Glutamatergic neuron (in vitro differentiated cells): ENCODE measurements around the gene UTY. TPM values are rescaled to one million over a fixed set of nuclear protein-coding genes. Genes with fewer than 3 reads are reported as not detected.
A peak's percentile ranks its signal among the peaks of the same experiment; 100 is the strongest.

Experiments used
- DNase-seq: peaks from one replicate; pipeline ENCODE4 v3.0.0; 2022
- H3K27ac Mint-ChIP-seq: one replicate; pipeline ENCODE4 v1.8.0; 2020; ENCODE audit warnings: mild to moderate bottlenecking, mixed read lengths, inconsistent platforms; ENCODE audit not compliant: unreplicated experiment
- H3K27me3 Mint-ChIP-seq: one replicate; pipeline ENCODE4 v1.8.0; 2020; ENCODE audit warnings: mild to moderate bottlenecking, moderate library complexity, mixed read lengths, inconsistent platforms; ENCODE audit not compliant: unreplicated experiment
- H3K36me3 Mint-ChIP-seq: one replicate; pipeline ENCODE4 v1.8.0; 2020; ENCODE audit warnings: mild to moderate bottlenecking, mixed read lengths, inconsistent platforms; ENCODE audit not compliant: unreplicated experiment
- H3K4me1 Mint-ChIP-seq: one replicate; pipeline ENCODE4 v1.8.0; 2020; ENCODE audit warnings: mild to moderate bottlenecking, low read depth, mixed read lengths, inconsistent platforms; ENCODE audit not compliant: unreplicated experiment
- H3K4me3 Mint-ChIP-seq: one replicate; pipeline ENCODE4 v1.8.0; 2020; ENCODE audit warnings: mild to moderate bottlenecking, mixed read lengths, inconsistent platforms; ENCODE audit not compliant: unreplicated experiment
- H3K9me3 Mint-ChIP-seq: one replicate; pipeline ENCODE4 v1.8.0; 2020; ENCODE audit warnings: mild to moderate bottlenecking, moderate library complexity, mixed read lengths, inconsistent platforms; ENCODE audit not compliant: unreplicated experiment
- CTCF ChIP-seq: fragments of 200-600 bp; sonication (generic); IDR thresholded peaks from one replicate; pipeline ENCODE4 v1.5.0; 2021; ENCODE audit not compliant: partially characterized antibody, unreplicated experiment
- total RNA-seq: library from RNA; stranded (reverse); fragmentation: NEBNext Ultra II Directional; extraction: Animal tissue kit (Norgen Biotek cat#: 25700); gene quantifications from one replicate; pipeline ENCODE4 v1.2.1, GENCODE V29; 2021; ENCODE audit not compliant: unreplicated experiment

The UTY gene
- total RNA-seq, 1 donor from 2014 or later, result 28.1 TPM

GRCh38 chrY:13450596-13451130 is 29.2 kb downstream of the UTY start:
- H3K27ac Mint-ChIP-seq, result no peak overlapping the region
- no peak overlapping the region for H3K4me3 Mint-ChIP-seq
- H3K27me3 Mint-ChIP-seq, result peaks cover 1% of the 10 kb centered on the region
- no peak for DNase-seq
- H3K36me3 Mint-ChIP-seq, result no peaks in the 10 kb centered on the region
- H3K9me3 Mint-ChIP-seq, result no peaks in the 10 kb centered on the region
- TF ChIP-seq CTCF, result no peak
- no peaks in the 10 kb centered on the region for H3K4me1 Mint-ChIP-seq

GRCh38 chrY:13445566-13445965 is 34.3 kb downstream of the UTY start:
- H3K36me3 Mint-ChIP-seq, result no peaks in the 10 kb centered on the region
- TF ChIP-seq CTCF, result no peak
- no peaks in the 10 kb centered on the region for H3K9me3 Mint-ChIP-seq
- no peak overlapping the region for H3K4me3 Mint-ChIP-seq
- DNase-seq, result no peak
- H3K27ac Mint-ChIP-seq, result no peak overlapping the region
- H3K4me1 Mint-ChIP-seq, result no peaks in the 10 kb centered on the region
- H3K27me3 Mint-ChIP-seq, result no peaks in the 10 kb centered on the region

- TF ChIP-seq CTCF, result no peak
- H3K4me3 Mint-ChIP-seq, result no peak overlapping the region
- H3K27ac Mint-ChIP-seq, result no peak overlapping the region
- no peaks in the 10 kb centered on the region for H3K4me1 Mint-ChIP-seq
- no peak for DNase-seq
- H3K9me3 Mint-ChIP-seq, result no peaks in the 10 kb centered on the region
- no peaks in the 10 kb centered on the region for H3K36me3 Mint-ChIP-seq
- H3K27me3 Mint-ChIP-seq, result no peaks in the 10 kb centered on the region
Measured at GRCh38 chrY:13443146-13443545, 36.7 kb downstream of the UTY start.

GRCh38 chrY:13440811-13441210 is 39.0 kb downstream of the UTY start:
- no peak overlapping the region for H3K27ac Mint-ChIP-seq
- TF ChIP-seq CTCF, result no peak
- no peaks in the 10 kb centered on the region for H3K36me3 Mint-ChIP-seq
- peaks cover 6% of the 10 kb centered on the region for H3K4me1 Mint-ChIP-seq
- DNase-seq, result no peak
- no peaks in the 10 kb centered on the region for H3K27me3 Mint-ChIP-seq
- H3K4me3 Mint-ChIP-seq, result no peak overlapping the region
- H3K9me3 Mint-ChIP-seq, result peaks cover 1% of the 10 kb centered on the region

- H3K27me3 Mint-ChIP-seq, result no peaks in the 10 kb centered on the region
- peak overlapping the region; percentile 64 for H3K27ac Mint-ChIP-seq
- TF ChIP-seq CTCF, result peak; percentile 57
- peaks cover 6% of the 10 kb centered on the region for H3K4me1 Mint-ChIP-seq
- peak; percentile 75 for DNase-seq
- H3K4me3 Mint-ChIP-seq, result no peak overlapping the region
- peaks cover 5% of the 10 kb centered on the region for H3K36me3 Mint-ChIP-seq
- peaks cover 1% of the 10 kb centered on the region for H3K9me3 Mint-ChIP-seq
Measured at GRCh38 chrY:13435968-13436937, 43.6 kb downstream of the UTY start.
